HAP-1 (cell line): Measurements from ENCODE around the gene PRSS53.

Source experiments
- DNase-seq, 2 experiments: peaks; one replicate each; pipeline ENCODE4 v3.0.0-alpha.2; 2016 to 2020; ENCODE audit warnings: low spot score in 2 of 2
- H3K27me3 ChIP-seq: fragments of 250-450 bp; sonication (Bioruptor Pico); 2 replicates; pipeline ENCODE4 v1.5.1; 2020; ENCODE audit warnings: low read depth, mild to moderate bottlenecking, moderate library complexity
- H3K36me3 ChIP-seq: fragments of 250-450 bp; sonication (Bioruptor Pico); replicated peaks from 2 replicates; pipeline ENCODE4 v1.5.1; 2020; ENCODE audit warnings: mild to moderate bottlenecking
- H3K4me1 ChIP-seq: fragments of 250-450 bp; sonication (Bioruptor Pico); 2 replicates; pipeline ENCODE4 v1.5.1; 2020; ENCODE audit warnings: mild to moderate bottlenecking
- H3K4me3 ChIP-seq: fragments of 250-450 bp; sonication (Bioruptor Pico); 2 replicates; pipeline ENCODE4 v1.5.1; 2020; ENCODE audit warnings: mild to moderate bottlenecking, moderate library complexity
- H3K9me3 ChIP-seq: fragments of 250-450 bp; sonication (Bioruptor Pico); 2 replicates; pipeline ENCODE4 v1.5.1; 2020; ENCODE audit warnings: mild to moderate bottlenecking, moderate library complexity
- in situ Hi-C: fragments of 300-500 bp; cut with MboI; formaldehyde crosslinking; loops from 3 replicates; pipeline ENCODE4 v1.14.3; 2020; ENCODE audit warnings: low sequenced_read_pairs, inconsistent platforms, mixed read lengths

PRSS53 gene

DNA sequence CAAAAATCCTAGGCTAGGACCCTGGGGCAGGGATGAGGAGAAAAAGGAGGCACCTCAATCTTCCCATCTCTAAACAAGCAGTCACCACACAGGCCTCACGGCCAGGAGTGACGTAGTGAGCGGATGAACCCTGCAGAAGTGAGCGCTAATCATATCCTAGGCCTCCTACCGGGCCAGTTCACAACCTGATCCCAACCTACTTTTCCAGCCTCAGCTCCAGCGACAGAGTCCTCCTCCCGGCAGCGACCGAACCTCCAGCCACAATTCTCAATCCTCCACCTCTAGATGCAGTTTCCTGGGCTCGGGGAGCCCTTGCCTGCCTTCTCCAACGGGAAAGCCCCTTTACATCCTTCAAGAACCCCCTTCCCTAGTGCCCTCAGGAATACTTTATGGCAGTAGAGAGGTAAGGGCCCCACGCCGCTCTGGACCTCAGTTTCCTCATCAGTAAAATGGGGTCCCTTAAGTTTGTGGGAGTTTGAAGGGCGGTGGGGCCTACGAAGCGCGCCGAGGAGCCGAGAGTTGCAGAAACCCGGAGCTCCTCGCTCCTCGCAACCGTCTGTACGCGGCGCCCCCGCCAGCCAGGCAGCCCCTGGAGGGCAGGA is 16.1 kb downstream of the PRSS53 start:
- no peak for DNase-seq
- Histone ChIP-seq H3K27me3 (no peaks in the 10 kb centered on the region), H3K4me1 (peaks cover 7% of the 10 kb centered on the region; the same call in 1 of the 2 replicates), H3K36me3 (peaks cover 13% of the 10 kb centered on the region), H3K9me3 (no peaks in the 10 kb centered on the region), H3K4me3 (peak overlapping the region; percentile 92)
- in situ Hi-C loops: no loop called here

DNA sequence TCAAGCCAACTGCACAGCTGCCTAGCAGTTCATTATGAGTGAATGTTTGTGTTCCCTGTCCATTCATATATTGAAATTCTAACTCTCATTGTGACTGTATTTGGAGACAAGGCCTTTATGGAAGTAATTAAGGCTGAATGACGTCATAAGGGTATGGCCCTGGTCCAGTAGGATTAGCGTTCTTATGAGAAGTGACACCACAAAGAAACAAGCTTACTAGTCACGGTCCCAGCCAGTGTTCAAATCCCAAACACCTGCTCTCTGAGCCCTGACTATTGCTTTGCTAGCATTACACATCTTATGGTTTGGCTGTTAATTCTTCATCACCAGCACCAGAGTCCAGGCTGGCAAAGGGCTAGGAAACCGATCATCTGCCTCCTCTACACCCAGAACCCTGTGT is 16.9 kb downstream of the PRSS53 start:
- DNase-seq: peak; percentile 64 to 73
- no peaks in the 10 kb centered on the region for H3K27me3 ChIP-seq
- peak overlapping the region; percentile 92 for H3K4me3 ChIP-seq
- H3K36me3 ChIP-seq: peaks cover 5% of the 10 kb centered on the region
- no peaks in the 10 kb centered on the region for H3K9me3 ChIP-seq
- H3K4me1 ChIP-seq: peaks cover 7% of the 10 kb centered on the region; the same call in 1 of the 2 replicates
- in situ Hi-C loops: no loop called here

DNA sequence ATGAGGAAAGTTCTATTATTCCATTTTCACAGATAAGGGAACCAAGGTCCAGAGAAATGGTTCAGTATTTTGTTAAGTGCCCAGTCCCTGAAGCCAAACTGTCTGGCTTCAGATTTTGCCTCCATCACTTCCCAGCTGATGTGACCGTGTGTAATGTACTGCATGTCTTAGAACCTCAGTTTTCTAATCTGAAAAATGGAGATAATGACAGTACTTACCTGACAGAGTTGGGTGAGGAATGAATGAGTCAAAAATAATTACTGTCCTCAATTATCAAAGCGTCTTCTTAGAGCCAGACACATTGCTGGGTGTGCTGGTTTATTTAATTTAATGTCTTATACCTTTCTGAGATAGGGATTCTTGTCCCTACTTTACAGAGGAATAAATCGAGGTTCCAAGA is 21.4 kb downstream of the PRSS53 start:
- in situ Hi-C loops: no loop called here
- H3K4me3 ChIP-seq: no peak overlapping the region
- DNase-seq: no peak
- no peaks in the 10 kb centered on the region for H3K27me3 ChIP-seq
- H3K9me3 ChIP-seq: no peaks in the 10 kb centered on the region
- H3K36me3 ChIP-seq: peaks cover 8% of the 10 kb centered on the region; the same call in 1 of the 2 replicates
- peaks cover 4% of the 10 kb centered on the region; the same call in 1 of the 2 replicates for H3K4me1 ChIP-seq

DNA sequence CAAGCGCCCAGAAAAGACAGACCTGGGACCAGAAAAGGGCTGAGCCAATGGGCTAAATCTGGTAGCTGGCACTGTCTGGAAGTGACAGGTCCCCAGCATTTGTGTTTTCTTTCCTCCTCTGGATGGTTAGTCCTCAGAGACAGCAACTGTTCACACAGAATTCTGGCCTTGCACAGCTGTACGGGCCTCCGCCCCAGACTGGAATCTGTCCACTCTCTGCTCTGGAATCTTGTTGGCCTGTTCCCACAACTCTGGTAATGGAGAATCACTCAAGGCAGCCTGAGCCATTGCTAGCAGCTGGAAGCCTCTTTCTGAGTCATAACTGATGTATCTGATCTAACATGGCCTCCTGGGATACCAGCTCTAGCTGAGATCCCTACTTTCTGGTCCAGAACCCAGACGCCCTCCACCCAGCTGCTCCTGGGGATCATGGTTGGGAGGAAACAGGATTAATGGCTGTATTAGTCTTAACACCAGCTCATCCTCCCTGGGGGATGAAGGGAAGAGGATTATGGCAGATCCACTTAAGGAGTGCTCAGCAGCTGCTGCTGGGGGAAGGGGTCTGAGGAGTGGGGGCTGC is 23.8 kb downstream of the PRSS53 start:
- no peaks in the 10 kb centered on the region for H3K27me3 ChIP-seq
- in situ Hi-C loops: no loop called here
- H3K4me3 ChIP-seq: no peak overlapping the region
- H3K36me3 ChIP-seq: peaks cover 13% of the 10 kb centered on the region; the same call in 1 of the 2 replicates
- DNase-seq: no peak
- no peaks in the 10 kb centered on the region for H3K4me1 ChIP-seq
- H3K9me3 ChIP-seq: no peaks in the 10 kb centered on the region

- Histone ChIP-seq H3K4me3 (no peak overlapping the region), H3K9me3 (no peaks in the 10 kb centered on the region), H3K36me3 (peaks cover 16% of the 10 kb centered on the region; the same call in 1 of the 2 replicates), H3K4me1 (no peaks in the 10 kb centered on the region), H3K27me3 (no peaks in the 10 kb centered on the region)
- no peak for DNase-seq
- in situ Hi-C loops: no loop called here
These were observed 24.7 kb downstream of the PRSS53 start for GRCh38 chr16:31063843-31064611.

DNA sequence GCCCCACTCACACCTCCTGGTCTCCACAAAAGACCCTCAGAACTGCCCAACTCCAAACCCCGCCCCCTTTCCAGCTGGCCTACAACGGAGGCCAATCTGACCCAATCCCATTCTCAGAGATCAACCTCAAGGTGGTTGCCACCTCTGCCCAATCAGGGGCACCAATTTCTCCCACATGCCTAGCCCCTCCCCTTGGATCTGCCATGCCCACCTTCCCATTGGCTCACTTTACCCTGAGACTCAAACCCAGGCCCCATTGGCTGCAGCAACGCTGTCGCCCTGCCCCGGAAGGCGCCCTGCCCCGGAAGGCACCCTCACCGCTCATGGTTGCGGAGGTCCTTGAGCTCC is 25.3 kb downstream of the PRSS53 start:
- H3K36me3 ChIP-seq: peaks cover 16% of the 10 kb centered on the region; the same call in 1 of the 2 replicates
- in situ Hi-C loops: no loop called here

GRCh38 chr16:31061813-31062440 is 26.8 kb downstream of the PRSS53 start:
- Histone ChIP-seq H3K4me3 (no peak overlapping the region), H3K9me3 (no peaks in the 10 kb centered on the region), H3K36me3 (peaks cover 16% of the 10 kb centered on the region; the same call in 1 of the 2 replicates), H3K27me3 (no peaks in the 10 kb centered on the region), H3K4me1 (no peaks in the 10 kb centered on the region)
- in situ Hi-C loops: no loop called here
- no peak for DNase-seq

More for the DNA sequence above, 25.3 kb downstream of the PRSS53 start:
- Histone ChIP-seq H3K4me1 (no peaks in the 10 kb centered on the region), H3K27me3 (no peaks in the 10 kb centered on the region), H3K9me3 (no peaks in the 10 kb centered on the region), H3K4me3 (no peak overlapping the region)
- DNase-seq: no peak

DNA sequence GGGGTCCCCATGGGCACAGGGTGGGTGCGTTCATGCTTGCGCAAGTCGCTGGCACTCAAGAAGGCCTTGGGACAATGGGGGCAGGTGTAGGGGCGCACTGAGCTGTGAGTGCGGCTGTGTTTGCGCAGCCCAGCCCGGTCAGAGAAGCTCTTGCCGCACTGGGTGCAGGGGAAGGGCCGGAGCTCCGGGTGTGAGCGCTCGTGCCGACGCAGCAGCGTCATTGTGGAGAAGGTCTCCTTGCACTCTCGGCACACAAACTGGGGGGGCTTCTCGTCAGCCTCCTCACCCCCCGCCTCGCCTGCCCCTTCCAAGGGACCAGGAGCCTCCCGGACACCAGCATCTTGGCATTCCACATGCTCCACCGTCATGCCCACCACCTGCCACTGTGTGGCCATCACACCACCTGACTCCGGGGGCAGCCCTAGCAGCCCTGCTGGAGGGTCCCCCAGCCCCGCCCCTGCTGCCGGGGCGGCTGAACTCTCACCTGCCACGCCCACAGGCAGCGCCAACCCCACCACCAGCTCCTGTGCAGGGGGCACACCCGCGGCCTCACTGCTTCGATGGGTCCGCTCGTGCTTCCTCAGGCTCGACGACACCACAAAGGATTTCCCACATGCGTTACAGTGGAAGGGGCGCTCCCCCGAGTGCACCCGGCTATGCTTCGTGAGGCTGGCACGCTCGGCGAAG is 27.5 kb downstream of the PRSS53 start:
- H3K9me3 ChIP-seq: no peaks in the 10 kb centered on the region
- peaks cover 16% of the 10 kb centered on the region; the same call in 1 of the 2 replicates for H3K36me3 ChIP-seq
- in situ Hi-C loops: no loop called here
- H3K4me1 ChIP-seq: no peaks in the 10 kb centered on the region
- H3K4me3 ChIP-seq: no peak overlapping the region
- H3K27me3 ChIP-seq: no peaks in the 10 kb centered on the region
- no peak for DNase-seq

DNA sequence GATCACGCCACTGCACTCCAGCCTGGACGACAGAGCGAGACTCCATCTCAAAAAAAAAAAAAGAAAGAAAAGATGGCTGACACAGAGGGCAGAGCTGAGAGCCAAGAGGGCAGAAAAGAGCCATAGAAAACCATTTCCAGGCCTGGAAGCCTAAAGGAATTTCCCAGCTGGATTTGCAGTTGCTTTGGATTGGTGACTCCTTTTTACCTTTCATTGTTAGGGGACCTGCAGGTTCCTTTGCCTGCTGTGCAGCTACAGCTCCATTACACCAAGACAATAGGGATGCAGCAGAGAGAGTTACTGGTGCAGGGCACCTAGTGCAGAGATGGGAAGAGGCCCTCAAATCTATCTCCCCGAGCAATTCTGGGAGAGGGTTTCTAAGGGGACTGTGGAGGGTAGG is 33.1 kb downstream of the PRSS53 start:
- no peaks in the 10 kb centered on the region for H3K4me1 ChIP-seq
- H3K9me3 ChIP-seq: no peaks in the 10 kb centered on the region
- H3K36me3 ChIP-seq: 0 out of 2 replicates have a peak, but pooled peaks cover 3% of the 10 kb centered on the region
- H3K27me3 ChIP-seq: no peaks in the 10 kb centered on the region
- in situ Hi-C loops: no loop called here
- no peak overlapping the region for H3K4me3 ChIP-seq
- no peak for DNase-seq

DNA sequence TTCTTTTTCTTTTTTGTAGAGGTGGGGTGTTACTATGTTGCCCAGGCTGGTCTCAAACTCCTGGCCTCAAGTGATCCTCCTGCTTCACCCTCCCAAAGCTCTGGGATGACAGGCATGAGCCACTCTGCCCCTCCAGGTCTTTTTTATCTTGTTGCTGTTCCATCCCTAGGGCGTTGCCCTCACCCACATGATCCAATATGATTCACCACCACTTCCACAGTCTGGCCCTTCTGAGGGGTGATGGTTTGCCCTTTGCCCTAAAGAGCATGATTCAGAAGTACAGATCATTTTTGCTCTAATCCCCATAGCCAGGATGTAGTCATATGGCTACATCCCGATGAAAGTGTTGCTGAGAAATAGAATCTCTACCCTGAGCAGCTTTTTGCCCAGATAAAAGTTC is 36.6 kb downstream of the PRSS53 start:
- DNase-seq: no peak
- in situ Hi-C loops: no loop called here
- H3K4me1 ChIP-seq: no peaks in the 10 kb centered on the region
- no peaks in the 10 kb centered on the region for H3K27me3 ChIP-seq
- no peaks in the 10 kb centered on the region for H3K36me3 ChIP-seq
- no peak overlapping the region for H3K4me3 ChIP-seq
- H3K9me3 ChIP-seq: no peaks in the 10 kb centered on the region

DNA sequence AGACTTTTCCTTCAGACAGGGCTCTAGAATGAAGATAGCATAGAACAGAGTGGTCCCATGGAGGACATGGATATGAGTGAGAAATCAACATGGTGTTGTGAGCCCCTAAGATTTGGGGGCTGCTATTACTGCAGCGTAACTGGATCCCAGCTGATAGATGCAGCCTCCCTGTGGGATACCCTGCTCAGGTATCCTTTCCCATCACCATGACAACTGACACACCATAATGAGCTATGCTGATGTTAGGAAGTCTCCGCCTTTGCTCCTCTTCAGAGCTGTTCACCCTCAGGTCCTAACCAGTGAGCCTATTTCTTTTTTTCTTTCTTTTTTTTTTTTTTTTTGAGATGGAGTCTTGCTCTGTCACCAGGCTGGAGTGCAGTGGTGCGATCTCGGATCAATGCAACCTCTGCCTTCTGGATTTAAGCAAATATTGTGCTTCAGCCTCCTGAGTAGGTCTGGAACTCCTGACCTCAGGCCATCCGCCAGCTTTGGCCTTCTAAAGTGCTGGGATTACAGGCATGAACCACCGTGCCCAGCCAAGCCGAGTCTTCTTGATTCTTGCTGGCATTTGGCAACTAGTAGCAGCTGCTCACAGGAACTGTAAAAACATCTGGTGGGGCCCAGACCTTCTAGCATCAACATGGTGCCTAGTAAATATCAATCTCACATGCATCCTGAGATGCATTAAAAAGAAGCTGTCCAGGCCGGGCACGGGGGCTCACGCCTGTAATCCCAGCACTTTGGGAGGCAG is 38.3 kb downstream of the PRSS53 start:
- Histone ChIP-seq H3K9me3 (no peaks in the 10 kb centered on the region), H3K36me3 (no peaks in the 10 kb centered on the region), H3K4me3 (no peak overlapping the region), H3K4me1 (no peaks in the 10 kb centered on the region), H3K27me3 (no peaks in the 10 kb centered on the region)
- DNase-seq: no peak
- in situ Hi-C loops: no loop called here

- Histone ChIP-seq H3K4me3 (no peak overlapping the region), H3K36me3 (no peaks in the 10 kb centered on the region), H3K27me3 (no peaks in the 10 kb centered on the region), H3K9me3 (no peaks in the 10 kb centered on the region), H3K4me1 (no peaks in the 10 kb centered on the region)
- in situ Hi-C loops: no loop called here
- no peak for DNase-seq
These were observed 44.8 kb downstream of the PRSS53 start for GRCh38 chr16:31043898-31044481.

DNA sequence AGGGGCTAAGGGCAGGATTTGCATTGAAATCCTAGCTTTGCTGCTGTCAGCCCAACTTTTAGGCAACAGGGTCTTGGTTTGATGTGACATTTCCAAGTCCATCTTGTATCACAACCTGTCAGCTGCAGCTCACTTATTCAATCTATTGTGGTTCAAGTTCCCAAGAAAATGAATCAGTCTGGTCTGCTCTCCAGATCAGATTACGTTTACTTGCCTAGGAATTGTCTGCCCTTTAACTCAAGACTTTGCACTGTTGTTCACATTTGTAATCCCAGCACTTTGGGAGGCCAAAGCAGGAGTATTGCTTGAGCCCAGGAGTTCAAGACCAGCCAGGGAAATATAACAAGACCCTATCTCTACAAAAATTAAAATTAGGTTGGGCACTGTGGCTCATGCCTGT is 45.4 kb downstream of the PRSS53 start:
- no peaks in the 10 kb centered on the region for H3K36me3 ChIP-seq
- DNase-seq: no peak
- in situ Hi-C loops: no loop called here
- H3K9me3 ChIP-seq: no peaks in the 10 kb centered on the region
- H3K4me1 ChIP-seq: no peaks in the 10 kb centered on the region
- H3K27me3 ChIP-seq: no peaks in the 10 kb centered on the region
- H3K4me3 ChIP-seq: no peak overlapping the region
